Colonic mucosa (tissue), 4 donors: ENCODE data around the gene TMEM117. TPM values are rescaled to one million over a fixed set of nuclear protein-coding genes. Genes with fewer than 3 reads are reported as not detected.
"Not testable (repeated sequence)": the region's sequence is repeated elsewhere in the genome, so short reads cannot be mapped to it uniquely, and the experiment has no call there.

Experiments used
- DNase-seq: peaks from one replicate; pipeline ENCODE4 v3.0.0-alpha.2; 2020
- H3K27ac ChIP-seq: fragments of 200-600 bp; one replicate; pipeline ENCODE4 v1.8.0; 2021
- H3K27me3 ChIP-seq: fragments of 200-600 bp; one replicate; pipeline ENCODE4 v1.8.0; 2021
- H3K36me3 ChIP-seq: fragments of 200-600 bp; one replicate; pipeline ENCODE4 v1.8.0; 2021
- H3K4me1 ChIP-seq: fragments of 200-600 bp; one replicate; pipeline ENCODE4 v1.8.0; 2021; ENCODE audit warnings: mild to moderate bottlenecking
- H3K4me3 ChIP-seq: fragments of 200-600 bp; one replicate; pipeline ENCODE4 v1.8.0; 2021
- H3K9ac ChIP-seq, 2 donors: one replicate each; pipeline ENCODE4 v1.7.0; 2013; ENCODE audit warnings: control low read depth in 2 of 2, low read depth in 2 of 2, low read length in 2 of 2
- H3K9me3 ChIP-seq: fragments of 200-600 bp; one replicate; pipeline ENCODE4 v1.8.0; 2021
- intact Hi-C: fragments of 100-400 bp; cut with DNase I; formaldehyde crosslinking; loops from one replicate; pipeline ENCODE4 v1.14.1; 2022
- total RNA-seq, 2 donors: library from RNA; stranded (reverse); fragmentation: NEBNext Ultra II Directional in 1 of 2; extraction: Animal tissue kit (Norgen Biotek cat#: 25700) in 1 of 2; gene quantifications; one replicate each; pipeline ENCODE4 v1.2.1, GENCODE V29; 2021
- TF ChIP-seq, protein P1 (sequence below): fragments of 200-600 bp; IDR thresholded peaks from one replicate; pipeline ENCODE4 v1.8.0; 2022; ENCODE audit warnings: antibody characterized with exemption, mild to moderate bottlenecking
- donor health status: healthy.
- donor health status: DM: no; HTN: no; CAD: no.
- donor health status: DM: no; HTN: no; CAD: no.

TMEM117 gene
- total RNA-seq, 2 donors from 2014 or later = 7.4 to 8.0 TPM

DNA sequence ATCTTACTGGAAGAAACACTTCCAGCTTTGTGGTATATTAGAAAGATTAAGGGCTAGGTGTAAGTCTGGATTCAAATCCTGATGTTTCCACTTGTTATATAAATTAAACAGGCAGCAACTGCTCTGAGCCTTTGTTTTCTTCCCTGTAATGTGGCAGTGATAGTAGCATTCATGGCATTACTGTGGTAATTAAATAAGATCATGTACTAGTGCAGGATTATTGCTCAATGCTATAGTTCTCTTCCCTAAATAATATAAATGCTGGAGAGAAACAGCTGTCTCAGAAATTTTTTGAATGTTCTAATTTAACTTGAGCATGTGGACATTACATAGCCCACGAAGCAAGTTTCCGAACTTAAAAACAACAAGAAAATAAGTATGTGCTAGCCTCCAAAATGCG, 5.4 kb downstream of the TMEM117 start:
- Histone ChIP-seq H3K27me3 (no peaks in the 10 kb centered on the region), H3K27ac (no peak overlapping the region), H3K4me1 (no peaks in the 10 kb centered on the region), H3K9me3 (no peaks in the 10 kb centered on the region), H3K36me3 (no peaks in the 10 kb centered on the region), H3K4me3 (no peak overlapping the region), H3K9ac (no peak overlapping the region)
- intact Hi-C loops = no loop called here
- TF ChIP-seq, protein P1, sequence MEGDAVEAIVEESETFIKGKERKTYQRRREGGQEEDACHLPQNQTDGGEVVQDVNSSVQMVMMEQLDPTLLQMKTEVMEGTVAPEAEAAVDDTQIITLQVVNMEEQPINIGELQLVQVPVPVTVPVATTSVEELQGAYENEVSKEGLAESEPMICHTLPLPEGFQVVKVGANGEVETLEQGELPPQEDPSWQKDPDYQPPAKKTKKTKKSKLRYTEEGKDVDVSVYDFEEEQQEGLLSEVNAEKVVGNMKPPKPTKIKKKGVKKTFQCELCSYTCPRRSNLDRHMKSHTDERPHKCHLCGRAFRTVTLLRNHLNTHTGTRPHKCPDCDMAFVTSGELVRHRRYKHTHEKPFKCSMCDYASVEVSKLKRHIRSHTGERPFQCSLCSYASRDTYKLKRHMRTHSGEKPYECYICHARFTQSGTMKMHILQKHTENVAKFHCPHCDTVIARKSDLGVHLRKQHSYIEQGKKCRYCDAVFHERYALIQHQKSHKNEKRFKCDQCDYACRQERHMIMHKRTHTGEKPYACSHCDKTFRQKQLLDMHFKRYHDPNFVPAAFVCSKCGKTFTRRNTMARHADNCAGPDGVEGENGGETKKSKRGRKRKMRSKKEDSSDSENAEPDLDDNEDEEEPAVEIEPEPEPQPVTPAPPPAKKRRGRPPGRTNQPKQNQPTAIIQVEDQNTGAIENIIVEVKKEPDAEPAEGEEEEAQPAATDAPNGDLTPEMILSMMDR = no peak
- no peak for DNase-seq

DNA sequence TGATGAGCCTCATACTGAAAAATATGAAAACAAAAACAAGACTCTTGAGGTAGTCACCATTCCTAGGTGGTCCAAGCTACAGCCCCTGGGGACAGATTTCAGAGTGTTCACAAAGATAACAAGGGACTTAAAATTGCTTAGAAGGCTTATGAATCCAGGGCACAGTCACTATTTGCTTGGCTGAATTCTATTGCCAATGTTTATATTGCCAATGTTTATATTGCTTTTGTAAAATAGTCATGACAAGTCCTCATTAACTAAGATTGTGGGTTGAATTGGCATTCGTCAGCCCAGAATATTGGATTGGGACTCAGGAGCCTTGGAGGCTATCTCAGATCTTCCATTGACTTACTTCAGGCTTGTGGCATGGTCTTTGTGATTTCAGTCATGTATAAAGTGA, 6.4 kb downstream of the TMEM117 start:
- Histone ChIP-seq H3K9me3 (no peaks in the 10 kb centered on the region), H3K27me3 (no peaks in the 10 kb centered on the region), H3K9ac (no peak overlapping the region), H3K4me3 (no peak overlapping the region), H3K27ac (no peak overlapping the region), H3K4me1 (no peaks in the 10 kb centered on the region), H3K36me3 (no peaks in the 10 kb centered on the region)
- intact Hi-C loops = no loop called here
- no peak for DNase-seq
- TF ChIP-seq, protein P1 = no peak

GRCh38 chr12:43847425-43848225, 11.7 kb downstream of the TMEM117 start:
- H3K4me3 ChIP-seq, H3K9ac ChIP-seq, DNase-seq, H3K36me3 ChIP-seq, H3K9me3 ChIP-seq, H3K27ac ChIP-seq, H3K4me1 ChIP-seq, intact Hi-C loops, H3K27me3 ChIP-seq: not testable (repeated sequence)

DNA sequence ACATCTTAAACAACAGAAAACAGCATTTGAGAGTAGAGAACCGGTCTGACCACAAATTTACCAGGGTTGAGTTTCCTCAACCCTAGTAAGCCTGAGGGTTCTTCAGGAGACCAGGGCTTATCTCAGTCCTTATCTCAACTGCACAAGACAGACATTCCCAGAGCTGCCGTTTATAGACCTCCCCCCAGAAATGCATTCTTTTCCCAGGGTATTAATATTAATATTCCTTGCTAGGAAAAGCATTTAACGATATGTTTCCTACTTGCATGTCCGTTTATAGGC, 12.3 kb downstream of the TMEM117 start:
- no peaks in the 10 kb centered on the region for H3K9me3 ChIP-seq
- no peaks in the 10 kb centered on the region for H3K4me1 ChIP-seq
- no peak overlapping the region for H3K9ac ChIP-seq
- intact Hi-C loops = no loop called here
- DNase-seq = no peak
- TF ChIP-seq, protein P1 = no peak
- H3K4me3 ChIP-seq = no peak overlapping the region
- H3K27me3 ChIP-seq = no peaks in the 10 kb centered on the region
- H3K36me3 ChIP-seq = no peaks in the 10 kb centered on the region
- H3K27ac ChIP-seq = no peak overlapping the region

- Histone ChIP-seq H3K4me1 (no peaks in the 10 kb centered on the region), H3K9ac (no peak overlapping the region), H3K27me3 (no peaks in the 10 kb centered on the region), H3K27ac (no peak overlapping the region), H3K9me3 (no peaks in the 10 kb centered on the region), H3K4me3 (no peak overlapping the region), H3K36me3 (no peaks in the 10 kb centered on the region)
- DNase-seq = no peak
- TF ChIP-seq, protein P1 = no peak
- intact Hi-C loops = no loop called here
These were observed 12.9 kb downstream of the TMEM117 start for GRCh38 chr12:43848786-43849185.

GRCh38 chr12:43852744-43853143, 16.9 kb downstream of the TMEM117 start:
- Histone ChIP-seq H3K4me3 (no peak overlapping the region), H3K9me3 (no peaks in the 10 kb centered on the region), H3K27me3 (no peaks in the 10 kb centered on the region), H3K27ac (no peak overlapping the region), H3K36me3 (no peaks in the 10 kb centered on the region), H3K9ac (no peak overlapping the region), H3K4me1 (no peaks in the 10 kb centered on the region)
- intact Hi-C loops = no loop called here
- TF ChIP-seq, protein P1 = no peak
- DNase-seq = no peak
